Stimulated activated naive CD8-positive, alpha-beta T cell treated with anti-CD3 and anti-CD28 coated beads, Interleukin-15, Interleukin-2, amounts not matched to agents 100 ng/mL and 50 ng/mL, for 24 hours (primary cell): ENCODE results near the gene PHGDH.
"Not testable (repeated sequence)": the region's sequence is repeated elsewhere in the genome, so short reads cannot be mapped to it uniquely, and the experiment has no call there.

Experiments
- H3K27ac Mint-ChIP-seq: one replicate; pipeline ENCODE4 v1.8.0; 2021; ENCODE audit warnings: mild to moderate bottlenecking, mixed read lengths
- H3K27me3 Mint-ChIP-seq: one replicate; pipeline ENCODE4 v1.8.0; 2021; ENCODE audit warnings: mixed read lengths
- H3K36me3 Mint-ChIP-seq: one replicate; pipeline ENCODE4 v1.8.0; 2021; ENCODE audit warnings: low read depth, mixed read lengths
- H3K4me1 Mint-ChIP-seq: one replicate; pipeline ENCODE4 v1.8.0; 2021; ENCODE audit warnings: low read depth, mixed read lengths
- H3K4me3 Mint-ChIP-seq: one replicate; pipeline ENCODE4 v1.8.0; 2021; ENCODE audit warnings: mild to moderate bottlenecking, mixed read lengths
- H3K9me3 Mint-ChIP-seq: one replicate; pipeline ENCODE4 v1.8.0; 2021; ENCODE audit warnings: mixed read lengths

The PHGDH gene

GRCh38 chr1:119778359-119778758 is 66.6 kb downstream of the PHGDH start:
- Mint-ChIP-seq H3K4me1 (peaks cover 4% of the 10 kb centered on the region), H3K27me3 (peaks cover 6% of the 10 kb centered on the region), H3K36me3 (no peaks in the 10 kb centered on the region), H3K9me3 (no peaks in the 10 kb centered on the region), H3K4me3 (no peak overlapping the region), H3K27ac (no peak overlapping the region)

GRCh38 chr1:119778886-119779560 is 67.3 kb downstream of the PHGDH start:
- Mint-ChIP-seq H3K27me3 (peaks cover 8% of the 10 kb centered on the region), H3K36me3 (no peaks in the 10 kb centered on the region), H3K9me3 (no peaks in the 10 kb centered on the region), H3K4me1 (peaks cover 10% of the 10 kb centered on the region), H3K4me3 (no peak overlapping the region), H3K27ac (no peak overlapping the region)

- peaks cover 11% of the 10 kb centered on the region for H3K4me1 Mint-ChIP-seq
- peaks cover 13% of the 10 kb centered on the region for H3K27me3 Mint-ChIP-seq
- H3K27ac Mint-ChIP-seq: no peak overlapping the region
- H3K36me3 Mint-ChIP-seq: no peaks in the 10 kb centered on the region
- no peak overlapping the region for H3K4me3 Mint-ChIP-seq
- H3K9me3 Mint-ChIP-seq: no peaks in the 10 kb centered on the region
Measured at GRCh38 chr1:119779869-119780356, 68.2 kb downstream of the PHGDH start.

DNA sequence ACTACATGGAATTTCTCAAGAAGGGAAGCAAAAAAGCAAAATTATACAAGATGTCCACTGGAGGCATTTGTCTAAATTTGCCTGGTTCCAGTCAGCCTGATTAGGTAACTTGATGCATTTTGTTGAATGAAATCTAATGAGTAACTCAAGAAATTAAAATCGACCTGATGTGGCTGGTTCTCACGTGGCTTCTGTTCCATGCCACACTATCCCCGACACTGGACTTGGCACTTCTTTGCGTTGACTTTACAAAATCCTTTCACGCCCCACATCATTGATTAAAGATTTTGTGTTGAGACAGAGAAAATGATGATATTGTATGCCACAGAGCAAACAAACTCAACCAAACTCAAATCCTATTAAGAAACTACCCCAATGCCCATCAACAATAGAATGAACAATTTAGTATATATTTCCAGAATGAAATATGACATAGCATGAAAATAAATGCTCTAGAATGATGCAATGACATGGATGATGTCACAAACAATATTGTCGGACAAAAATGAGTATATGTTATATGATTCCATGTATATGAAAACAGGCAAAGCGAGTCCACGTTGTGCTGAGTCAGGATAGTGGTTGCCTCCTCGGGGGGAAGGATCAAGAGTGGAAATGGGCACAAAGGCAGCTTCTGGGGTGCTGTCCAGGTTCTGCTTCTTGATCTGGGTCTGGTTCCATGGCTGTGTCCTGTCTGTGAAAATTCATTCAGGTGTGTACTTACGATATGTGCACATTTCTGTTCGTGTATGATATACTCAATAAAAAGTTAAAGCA is 69.9 kb downstream of the PHGDH start:
- Mint-ChIP-seq H3K9me3 (no peaks in the 10 kb centered on the region), H3K27me3 (peaks cover 13% of the 10 kb centered on the region), H3K4me3 (no peak overlapping the region), H3K4me1 (peaks cover 19% of the 10 kb centered on the region), H3K27ac (no peak overlapping the region), H3K36me3 (no peaks in the 10 kb centered on the region)

- Mint-ChIP-seq H3K4me1 (peaks cover 20% of the 10 kb centered on the region), H3K27me3 (peaks cover 13% of the 10 kb centered on the region), H3K4me3 (no peak overlapping the region), H3K36me3 (no peaks in the 10 kb centered on the region), H3K27ac (no peak overlapping the region), H3K9me3 (no peaks in the 10 kb centered on the region)
Measured at GRCh38 chr1:119782631-119783325, 71.0 kb downstream of the PHGDH start.

GRCh38 chr1:119783354-119784185 is 71.8 kb downstream of the PHGDH start:
- Mint-ChIP-seq H3K36me3 (no peaks in the 10 kb centered on the region), H3K9me3 (no peaks in the 10 kb centered on the region), H3K4me1 (peaks cover 20% of the 10 kb centered on the region), H3K27me3 (peaks cover 13% of the 10 kb centered on the region), H3K4me3 (no peak overlapping the region), H3K27ac (peak overlapping the region; percentile 57)

DNA sequence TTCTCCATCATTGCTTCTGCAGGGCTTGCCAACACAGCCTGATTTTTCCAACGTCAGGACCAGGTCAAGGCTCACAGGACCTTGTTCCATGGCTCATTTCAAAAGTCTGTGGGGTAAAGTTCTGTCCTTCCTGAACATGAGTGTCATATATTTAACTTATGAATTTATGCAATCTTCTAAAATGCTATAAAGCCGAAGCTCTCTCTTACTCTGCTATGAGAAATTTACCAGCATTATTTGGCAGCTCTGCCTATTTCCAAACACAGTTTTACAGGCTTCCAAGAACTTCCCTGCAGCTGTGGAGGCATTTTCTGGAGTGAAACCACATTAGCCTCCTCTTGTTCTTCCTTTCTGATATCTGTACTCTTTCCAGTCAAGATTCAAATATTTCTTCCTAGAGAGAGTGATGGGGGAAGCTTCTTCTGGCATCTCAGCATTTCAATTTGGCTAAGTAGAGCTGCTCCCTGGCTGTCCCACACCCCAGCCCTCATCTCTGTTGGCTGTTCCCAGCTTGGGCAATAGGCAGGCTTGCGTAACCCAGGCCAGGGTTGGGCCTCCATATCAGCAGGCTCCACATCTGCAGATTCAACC is 72.6 kb downstream of the PHGDH start:
- Mint-ChIP-seq H3K27ac (no peak overlapping the region), H3K36me3 (no peaks in the 10 kb centered on the region), H3K4me1 (peaks cover 20% of the 10 kb centered on the region), H3K9me3 (no peaks in the 10 kb centered on the region), H3K4me3 (no peak overlapping the region), H3K27me3 (peaks cover 13% of the 10 kb centered on the region)

DNA sequence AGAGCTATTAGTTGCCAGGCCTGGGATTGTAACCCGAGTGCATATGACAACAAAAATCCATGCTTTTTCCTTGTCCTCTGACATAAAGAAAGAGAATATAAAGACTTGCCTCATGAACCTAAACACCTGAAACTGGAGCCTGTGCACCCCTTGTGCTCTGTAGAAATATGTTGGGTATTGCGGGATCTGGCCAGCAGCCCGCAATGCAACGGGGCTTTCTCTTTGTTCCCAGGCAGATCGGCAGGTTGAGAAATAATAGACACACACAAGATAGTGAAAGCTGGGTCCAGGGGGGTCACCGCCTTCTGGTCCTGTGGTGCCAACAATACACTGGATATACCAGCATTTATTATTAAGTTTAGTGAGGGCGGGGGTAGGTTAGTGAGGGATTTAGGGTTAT is 74.3 kb downstream of the PHGDH start:
- H3K9me3 Mint-ChIP-seq, H3K4me3 Mint-ChIP-seq, H3K27ac Mint-ChIP-seq, H3K36me3 Mint-ChIP-seq: not testable (repeated sequence)
- peaks cover 17% of the 10 kb centered on the region for H3K27me3 Mint-ChIP-seq
- H3K4me1 Mint-ChIP-seq: peaks cover 20% of the 10 kb centered on the region

- H3K9me3 Mint-ChIP-seq, H3K27ac Mint-ChIP-seq, H3K4me3 Mint-ChIP-seq, H3K36me3 Mint-ChIP-seq: not testable (repeated sequence)
- Mint-ChIP-seq H3K27me3 (peaks cover 17% of the 10 kb centered on the region), H3K4me1 (peaks cover 20% of the 10 kb centered on the region)
Measured at GRCh38 chr1:119786473-119787050, 74.8 kb downstream of the PHGDH start.

DNA sequence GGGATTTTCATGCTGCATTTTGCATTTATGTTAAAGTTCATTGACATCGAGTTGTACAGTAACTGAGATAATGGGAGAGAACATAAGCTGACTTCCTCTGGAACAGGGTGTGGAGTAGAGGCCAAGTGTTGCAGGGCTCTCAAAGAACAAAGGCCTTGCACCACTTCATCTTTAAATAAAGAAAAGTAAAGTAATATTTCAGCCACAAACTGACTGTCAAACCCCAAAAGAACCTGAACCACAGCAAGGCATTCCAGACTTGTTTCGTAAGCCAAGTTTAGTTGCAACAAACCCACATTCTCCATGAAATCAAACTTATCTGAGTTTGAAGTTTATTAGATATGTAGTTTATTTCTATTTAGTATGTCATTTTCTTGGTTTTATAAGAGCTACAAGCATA is 76.0 kb downstream of the PHGDH start:
- peaks cover 20% of the 10 kb centered on the region for H3K4me1 Mint-ChIP-seq
- no peaks in the 10 kb centered on the region for H3K36me3 Mint-ChIP-seq
- no peaks in the 10 kb centered on the region for H3K9me3 Mint-ChIP-seq
- H3K4me3 Mint-ChIP-seq: no peak overlapping the region
- H3K27ac Mint-ChIP-seq: no peak overlapping the region
- peaks cover 17% of the 10 kb centered on the region for H3K27me3 Mint-ChIP-seq

DNA sequence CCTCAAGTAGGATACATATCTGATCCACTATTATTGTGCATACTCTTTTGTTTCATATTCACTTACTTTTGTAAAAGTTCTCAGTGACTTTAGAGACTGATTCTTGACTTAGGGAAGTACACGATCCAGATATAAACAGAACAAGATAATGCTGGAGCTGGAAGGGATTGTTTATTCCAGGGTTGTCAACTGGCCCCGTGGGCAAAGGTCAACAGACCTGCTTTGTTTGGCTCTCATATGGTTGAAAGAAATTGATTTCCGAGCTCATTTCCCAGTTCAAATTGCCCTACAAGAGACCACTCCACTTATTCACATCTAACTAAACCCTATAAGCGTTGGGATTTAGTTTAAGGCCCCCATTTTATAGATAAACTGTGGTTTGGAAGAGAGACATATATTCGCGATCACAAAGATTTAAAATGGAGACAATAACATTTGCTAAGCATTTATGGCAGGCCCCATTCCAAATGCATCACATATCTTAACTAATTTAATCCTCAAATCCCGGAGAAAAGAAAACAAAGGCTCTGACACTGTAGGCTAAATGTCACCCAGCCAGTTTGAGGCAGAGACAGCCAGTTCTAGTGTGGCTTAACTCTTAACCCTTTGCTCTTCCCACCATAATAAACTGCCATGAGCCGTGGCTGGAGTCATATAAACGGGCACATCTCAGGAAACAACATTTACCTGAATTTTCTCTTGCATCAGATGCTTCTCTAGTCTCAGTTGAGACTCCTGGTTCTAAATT is 78.9 kb downstream of the PHGDH start:
- no peak overlapping the region for H3K27ac Mint-ChIP-seq
- no peak overlapping the region for H3K4me3 Mint-ChIP-seq
- H3K4me1 Mint-ChIP-seq: peaks cover 9% of the 10 kb centered on the region
- H3K36me3 Mint-ChIP-seq: no peaks in the 10 kb centered on the region
- H3K27me3 Mint-ChIP-seq: peaks cover 4% of the 10 kb centered on the region
- no peaks in the 10 kb centered on the region for H3K9me3 Mint-ChIP-seq

GRCh38 chr1:119791377-119791776 is 79.6 kb downstream of the PHGDH start:
- no peak overlapping the region for H3K4me3 Mint-ChIP-seq
- peaks cover 4% of the 10 kb centered on the region for H3K27me3 Mint-ChIP-seq
- no peaks in the 10 kb centered on the region for H3K36me3 Mint-ChIP-seq

More at GRCh38 chr1:119791377-119791776, 79.6 kb downstream of the PHGDH start:
- Mint-ChIP-seq H3K4me1 (peaks cover 4% of the 10 kb centered on the region), H3K27ac (no peak overlapping the region), H3K9me3 (no peaks in the 10 kb centered on the region)
